Fibroblast of mammary gland (primary cell): ENCODE measurements around the gene CDC40.

Experiments used
- DNase-seq: peaks from one replicate; pipeline ENCODE4 v3.0.0-alpha.2; 2010; ENCODE audit warnings: low read depth
- H3K4me3 ChIP-seq: 2 replicates; pipeline ENCODE4 v1.5.1; 2011; ENCODE audit warnings: low read depth, mild to moderate bottlenecking, low read length, moderate library complexity; ENCODE audit not compliant: control insufficient read depth
- CTCF ChIP-seq: conservative IDR thresholded peaks from 2 replicates; pipeline ENCODE4 v1.5.1; 2011; ENCODE audit warnings: low read depth, low read length, inconsistent platforms; ENCODE audit not compliant: control insufficient read depth, insufficient read depth

CDC40 gene

GRCh38 chr6:110201151-110201884 lies 21.1 kb downstream of the CDC40 start:
- no peak for TF ChIP-seq CTCF
- no peak for DNase-seq
- H3K4me3 ChIP-seq = no peak overlapping the region

GRCh38 chr6:110207652-110208051 lies 27.4 kb downstream of the CDC40 start:
- TF ChIP-seq CTCF = no peak
- no peak for DNase-seq
- no peak overlapping the region for H3K4me3 ChIP-seq

- TF ChIP-seq CTCF = no peak
- no peak overlapping the region for H3K4me3 ChIP-seq
- no peak for DNase-seq
Measured at GRCh38 chr6:110211753-110212152, 31.5 kb downstream of the CDC40 start.

- DNase-seq = no peak
- H3K4me3 ChIP-seq = no peak overlapping the region
- no peak for TF ChIP-seq CTCF
Measured at GRCh38 chr6:110214338-110214737, 34.1 kb downstream of the CDC40 start.

GRCh38 chr6:110216140-110216539 lies 35.9 kb downstream of the CDC40 start:
- H3K4me3 ChIP-seq = no peak overlapping the region
- no peak for TF ChIP-seq CTCF
- DNase-seq = no peak

GRCh38 chr6:110217266-110217665 lies 37.0 kb downstream of the CDC40 start:
- peak; percentile 17 for DNase-seq
- no peak for TF ChIP-seq CTCF
- no peak overlapping the region for H3K4me3 ChIP-seq
